Activated CD8-positive, alpha-beta memory T cell treated with anti-CD3 and anti-CD28 coated beads for 4 hours (primary cell): ENCODE results near the gene OOEP.
A peak's percentile ranks its signal among the peaks of the same experiment; 100 is the strongest.
"Not testable (repeated sequence)": the region's sequence is repeated elsewhere in the genome, so short reads cannot be mapped to it uniquely, and the experiment has no call there.

Experiments
- DNase-seq, 2 donors: peaks; one replicate each; pipeline ENCODE4 v3.0.0-alpha.2; 2020; ENCODE audit warnings: low read depth in 2 of 2

OOEP gene

GRCh38 chr6:73369563-73369962 lies at the start of gene OOEP:
Gene OOEP (minus strand): TSS chr6:73369897. CDS start chr6:73369792, 105 bp downstream.
- DNase-seq: no peak

GRCh38 chr6:73418081-73418741 lies 48.5 kb upstream of the OOEP start:
- no peak for DNase-seq

DNA sequence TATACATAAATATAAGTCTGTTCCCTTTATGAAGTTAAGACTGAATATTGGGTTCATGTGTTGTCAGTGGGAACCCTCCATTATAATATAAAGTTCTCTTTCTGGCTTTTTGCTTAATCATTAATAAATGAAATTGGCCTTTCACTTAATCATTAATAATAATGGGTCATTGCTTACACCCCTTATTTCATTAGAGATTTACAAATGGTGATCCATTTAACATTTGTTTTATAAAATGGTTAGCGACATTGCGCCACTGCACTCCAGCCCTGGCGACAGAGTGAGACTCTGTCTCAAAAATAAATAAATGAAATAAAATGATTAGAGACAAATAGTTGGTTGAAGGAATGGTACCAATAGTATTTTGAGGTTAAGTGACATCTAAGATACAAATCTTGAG lies 43.4 kb upstream of the OOEP start:
- DNase-seq: no peak

- no peak for DNase-seq
Measured at GRCh38 chr6:73409395-73409794, 39.7 kb upstream of the OOEP start.

- no peak for DNase-seq
Measured at GRCh38 chr6:73400656-73401055, 31.0 kb upstream of the OOEP start.

DNA sequence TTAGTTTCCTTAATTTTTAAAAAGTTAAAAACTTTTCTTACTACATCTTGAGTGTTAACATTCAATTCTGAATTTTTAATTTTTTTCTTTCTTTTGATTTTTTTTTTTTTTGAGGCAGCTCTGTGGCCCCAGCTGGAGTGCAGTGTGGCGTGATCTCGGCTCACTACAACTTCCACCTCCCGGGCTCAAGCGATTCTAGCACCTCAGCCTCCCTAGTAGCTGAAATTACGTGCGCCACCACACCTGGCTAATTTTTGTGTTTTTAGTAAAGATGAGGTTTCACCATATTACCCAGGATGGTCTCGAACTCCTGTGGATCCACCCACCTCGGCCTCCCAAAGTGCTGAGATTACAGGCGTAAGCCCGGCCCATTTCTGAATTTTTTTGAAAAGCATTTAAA lies 26.2 kb upstream of the OOEP start:
- DNase-seq: no peak

DNA sequence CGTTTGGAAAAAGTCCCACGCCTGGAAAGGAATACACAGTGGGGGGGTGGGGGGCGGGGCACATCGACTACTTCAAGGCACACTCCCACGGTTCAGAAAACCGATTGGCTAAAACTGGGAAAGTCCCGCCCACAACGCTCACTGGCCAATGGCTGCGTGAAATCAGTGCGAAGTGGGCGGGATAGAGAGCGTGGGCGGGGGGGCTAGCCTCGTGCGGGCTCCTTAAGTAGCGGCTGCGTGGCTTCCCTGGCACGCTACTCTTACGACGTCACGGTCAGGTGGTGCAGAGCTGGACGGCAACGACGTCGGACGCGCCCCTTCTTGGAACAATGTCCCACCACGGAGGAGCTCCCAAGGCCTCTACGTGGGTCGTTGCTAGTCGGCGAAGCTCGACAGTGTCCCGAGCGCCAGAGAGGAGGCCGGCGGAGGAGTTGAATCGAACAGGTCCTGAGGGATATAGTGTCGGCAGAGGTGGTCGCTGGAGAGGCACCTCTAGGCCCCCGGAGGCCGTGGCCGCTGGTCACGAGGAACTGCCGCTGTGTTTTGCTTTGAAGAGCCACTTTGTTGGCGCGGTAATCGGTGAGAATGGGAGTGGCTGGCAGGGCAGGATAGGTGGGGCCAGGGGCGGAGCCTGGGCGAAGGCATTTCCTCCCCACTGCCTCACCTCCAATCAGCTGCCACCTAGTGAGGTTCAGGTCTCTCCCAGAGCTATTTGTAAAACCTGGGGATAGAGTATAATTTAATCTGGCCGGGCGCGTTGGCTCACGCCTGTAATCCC lies 25.1 kb upstream of the OOEP start, which contains the start of gene DDX43:
Gene DDX43, plus strand, starts transcription at position 252 of the 778 bp plus-strand sequence. Its CDS starts 78 bp downstream, at position 330.
- DNase-seq: no peak

DNA sequence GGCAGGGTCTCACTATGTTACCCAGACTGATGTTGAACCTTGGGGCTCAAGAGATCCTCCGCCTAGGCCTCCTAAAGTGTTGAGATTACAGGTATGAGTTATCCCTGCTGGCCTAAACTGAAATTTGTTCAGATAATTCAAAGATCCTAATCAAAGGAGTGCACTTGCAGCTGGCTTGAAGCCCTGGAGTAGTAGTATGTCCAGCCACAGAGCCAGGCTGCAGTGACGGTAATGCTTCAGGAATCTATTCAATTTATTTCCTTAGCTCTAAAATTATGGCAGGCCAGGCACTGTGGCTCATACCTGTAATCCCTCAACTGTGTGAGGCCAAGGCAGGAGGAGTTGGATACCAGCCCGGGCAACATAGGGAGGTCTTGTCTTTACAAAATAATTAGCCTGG lies 23.6 kb upstream of the OOEP start:
- DNase-seq: no peak

DNA sequence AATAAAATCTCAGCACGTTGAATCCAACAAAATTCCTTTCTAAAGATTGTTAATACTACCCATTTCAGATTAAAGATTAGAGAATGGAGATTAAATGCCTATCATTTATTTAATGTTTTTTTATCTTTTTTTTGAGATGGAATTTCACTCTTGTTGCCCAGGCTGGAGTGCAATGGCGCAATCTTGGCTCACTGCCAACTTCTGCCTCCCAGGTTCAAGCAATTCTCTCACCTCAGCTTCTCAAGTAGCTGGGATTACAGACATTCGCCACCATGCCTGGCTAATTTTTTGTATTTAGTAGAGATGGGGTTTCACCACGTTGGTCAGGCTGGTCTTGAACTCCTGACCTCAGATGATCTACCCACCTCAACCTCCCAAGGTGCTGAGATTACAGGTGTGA lies 22.5 kb upstream of the OOEP start:
- not testable (repeated sequence) for DNase-seq

GRCh38 chr6:73391675-73392074 lies 22.0 kb upstream of the OOEP start:
- no peak for DNase-seq

DNA sequence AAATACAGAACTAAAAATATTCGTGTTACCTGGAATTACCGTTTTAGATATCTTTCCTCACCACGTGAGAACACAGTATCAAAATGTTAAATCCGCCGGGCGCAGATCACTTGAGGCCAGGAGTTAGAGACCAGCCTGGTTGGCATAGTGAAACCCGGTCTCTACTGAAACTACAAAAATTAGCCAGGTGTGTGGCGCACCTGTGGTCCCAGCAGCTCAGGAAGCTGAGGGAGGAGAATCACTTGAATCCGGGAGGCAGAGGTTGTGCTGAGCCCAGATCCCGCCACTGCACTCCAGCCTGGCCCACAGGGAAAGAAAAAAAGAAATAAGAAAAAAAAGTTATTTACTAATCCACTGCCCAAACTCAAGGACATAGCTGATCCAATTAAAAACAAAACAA lies 20.2 kb upstream of the OOEP start:
- DNase-seq: no peak

DNA sequence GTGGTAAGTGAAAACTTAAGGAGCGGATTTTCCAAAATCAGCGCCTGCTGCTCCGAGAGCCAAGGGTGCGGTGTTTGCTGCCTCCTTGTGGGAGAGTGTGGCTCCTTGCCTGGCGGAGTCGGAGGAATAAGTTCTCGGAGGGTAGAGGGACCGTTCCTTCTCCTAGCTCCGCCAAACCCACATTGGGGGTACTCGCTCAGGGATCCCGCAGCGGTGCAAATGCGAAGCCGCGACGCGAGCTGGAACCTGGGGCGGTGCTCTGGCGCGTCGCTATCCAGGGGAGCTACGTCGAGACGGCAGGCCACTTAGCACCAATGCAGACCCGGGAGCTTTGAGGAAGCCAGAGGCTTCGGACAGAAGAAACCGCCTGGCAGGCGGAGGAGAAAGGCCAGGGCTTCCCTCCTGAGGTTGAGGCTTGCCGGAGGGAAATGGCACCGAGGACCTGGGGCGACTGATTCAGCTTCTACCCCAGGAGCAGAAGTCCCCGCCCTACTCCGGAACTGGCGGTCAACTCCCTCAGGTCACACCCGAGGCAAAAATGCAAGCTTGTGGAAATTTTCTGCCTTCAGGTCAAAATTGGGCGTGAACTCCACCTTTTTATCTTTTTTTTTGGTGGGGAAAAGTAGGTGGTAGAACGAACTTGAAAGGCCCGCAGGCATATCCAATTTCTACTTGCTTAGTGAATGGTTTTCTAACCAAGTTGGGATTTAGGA lies 19.3 kb upstream of the OOEP start:
- DNase-seq: peak; percentile 24 to 36

- no peak for DNase-seq
Measured at GRCh38 chr6:73388433-73388799, 18.7 kb upstream of the OOEP start.

DNA sequence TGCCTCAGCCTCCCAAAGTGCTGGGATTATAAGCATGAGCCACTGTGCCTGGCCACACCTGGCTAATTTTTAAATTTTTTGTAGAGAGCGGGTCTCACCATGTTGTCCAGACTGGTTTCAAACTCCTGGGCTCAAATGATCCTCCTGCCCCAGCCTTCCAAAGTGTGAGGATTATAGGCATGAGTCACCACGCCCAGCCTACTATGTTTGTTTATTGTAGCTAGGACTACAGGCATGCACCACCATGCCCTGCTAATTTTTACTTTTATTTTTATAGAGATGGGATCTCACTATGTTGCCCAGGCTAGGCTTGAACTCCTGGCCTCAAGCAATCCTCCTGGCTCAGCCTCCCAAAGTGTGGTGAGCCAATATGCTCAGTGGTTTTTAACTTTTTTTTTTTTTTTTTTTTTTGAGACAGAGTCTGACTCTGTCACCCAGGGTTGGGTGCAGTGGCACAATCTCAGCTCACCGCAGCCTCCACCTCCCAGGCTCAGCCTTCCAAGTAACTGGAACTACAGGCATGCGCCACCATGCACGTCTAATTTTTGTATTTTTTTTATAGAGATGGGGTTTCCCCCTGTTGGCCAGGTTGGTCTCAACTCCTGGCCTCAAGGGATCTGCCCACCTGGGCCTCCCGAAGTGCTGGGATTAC lies 12.9 kb upstream of the OOEP start:
- no peak for DNase-seq

GRCh38 chr6:73381531-73381930 lies 11.8 kb upstream of the OOEP start:
- not testable (repeated sequence) for DNase-seq

- no peak for DNase-seq
Measured at GRCh38 chr6:73377225-73377624, 7.5 kb upstream of the OOEP start.

DNA sequence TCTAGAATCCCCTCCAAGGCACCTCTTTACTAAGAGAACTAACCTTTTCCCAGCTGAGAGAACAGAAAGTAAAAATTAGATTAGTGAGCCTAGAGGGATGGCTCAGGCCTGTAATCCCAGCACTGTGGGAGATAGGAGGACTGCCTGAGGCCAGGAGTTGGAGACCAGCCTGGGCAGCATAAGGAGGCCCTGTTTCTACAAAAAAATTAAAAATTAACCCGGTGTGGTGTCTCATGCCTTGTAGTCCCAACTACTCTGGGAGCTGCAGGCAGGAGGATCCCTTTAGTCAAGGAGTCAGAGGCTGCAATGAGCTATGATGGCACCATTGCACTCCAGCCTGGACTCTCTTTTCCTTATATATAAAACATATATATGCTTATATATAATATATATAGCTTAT lies 5.5 kb upstream of the OOEP start:
- no peak for DNase-seq

GRCh38 chr6:73372516-73372915 lies 2.8 kb upstream of the OOEP start:
- no peak for DNase-seq

DNA sequence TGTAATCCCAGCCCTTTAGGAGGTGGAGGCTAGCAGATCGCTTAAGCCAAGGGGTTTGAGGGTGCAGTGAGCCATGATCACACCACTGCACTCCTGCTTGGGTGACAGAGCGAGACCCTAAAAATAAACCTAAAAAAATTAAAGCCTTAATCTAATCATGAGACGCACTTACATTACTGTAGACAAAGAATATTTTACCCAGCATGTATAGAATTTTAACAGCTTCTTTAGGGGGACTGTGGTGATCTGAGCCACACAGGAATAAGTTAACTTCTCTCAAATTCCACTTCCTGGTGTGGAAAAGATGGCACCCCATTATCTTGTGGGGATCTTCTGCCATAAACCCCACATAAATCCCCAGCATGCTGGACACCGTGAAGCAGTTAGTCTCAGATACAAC lies 2.3 kb upstream of the OOEP start:
- DNase-seq: no peak

GRCh38 chr6:73369157-73369556 lies 540 bp downstream of the OOEP start:
- DNase-seq: no peak

GRCh38 chr6:73368675-73369074 lies 1.0 kb downstream of the OOEP start:
- no peak for DNase-seq

DNA sequence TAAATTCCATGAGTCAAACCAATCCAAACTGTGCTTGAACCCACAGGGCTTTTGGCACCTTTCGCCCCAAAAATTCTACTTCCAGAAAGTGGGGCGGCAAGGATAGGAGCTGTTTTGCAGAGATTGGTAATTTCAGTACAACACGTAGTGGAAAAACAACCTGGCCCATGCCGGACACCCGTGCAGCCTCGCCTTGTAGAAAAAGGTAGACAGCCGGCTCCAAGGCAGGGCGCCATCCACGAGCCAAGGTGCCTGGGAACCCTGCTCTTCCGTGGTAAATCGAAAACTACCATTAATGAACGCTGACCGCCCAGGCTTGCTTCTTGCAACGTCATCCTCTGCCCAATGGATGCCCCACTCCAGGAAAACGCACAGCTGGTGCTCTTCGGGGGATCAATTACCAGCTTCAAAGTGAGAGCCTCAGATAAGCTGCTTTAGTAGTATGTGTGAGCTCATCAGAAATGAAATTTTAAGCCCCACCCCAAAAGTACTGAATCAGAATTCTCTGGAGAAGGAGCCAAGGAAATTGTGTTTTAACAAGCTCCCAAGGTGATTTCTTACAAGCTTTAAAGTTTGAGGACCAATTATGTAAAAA lies 1.8 kb downstream of the OOEP start:
- DNase-seq: no peak
